LNCaP clone FGC (cell line): ENCODE data around the gene TMF1.

Source experiments
- DNase-seq: peaks from one replicate; pipeline ENCODE4 v3.0.0-alpha.2; 2011; ENCODE audit warnings: low read depth
- H3K4me3 ChIP-seq: 2 replicates; pipeline ENCODE4 v1.5.1; 2011; ENCODE audit warnings: mild to moderate bottlenecking, low read depth, low read length, control low read depth
- CTCF ChIP-seq: IDR thresholded peaks from 2 replicates; pipeline ENCODE4 v1.5.1; 2012; ENCODE audit warnings: mild to moderate bottlenecking; ENCODE audit not compliant: control insufficient read depth, insufficient read depth; ENCODE audit errors: extremely low read depth

Gene TMF1

DNA sequence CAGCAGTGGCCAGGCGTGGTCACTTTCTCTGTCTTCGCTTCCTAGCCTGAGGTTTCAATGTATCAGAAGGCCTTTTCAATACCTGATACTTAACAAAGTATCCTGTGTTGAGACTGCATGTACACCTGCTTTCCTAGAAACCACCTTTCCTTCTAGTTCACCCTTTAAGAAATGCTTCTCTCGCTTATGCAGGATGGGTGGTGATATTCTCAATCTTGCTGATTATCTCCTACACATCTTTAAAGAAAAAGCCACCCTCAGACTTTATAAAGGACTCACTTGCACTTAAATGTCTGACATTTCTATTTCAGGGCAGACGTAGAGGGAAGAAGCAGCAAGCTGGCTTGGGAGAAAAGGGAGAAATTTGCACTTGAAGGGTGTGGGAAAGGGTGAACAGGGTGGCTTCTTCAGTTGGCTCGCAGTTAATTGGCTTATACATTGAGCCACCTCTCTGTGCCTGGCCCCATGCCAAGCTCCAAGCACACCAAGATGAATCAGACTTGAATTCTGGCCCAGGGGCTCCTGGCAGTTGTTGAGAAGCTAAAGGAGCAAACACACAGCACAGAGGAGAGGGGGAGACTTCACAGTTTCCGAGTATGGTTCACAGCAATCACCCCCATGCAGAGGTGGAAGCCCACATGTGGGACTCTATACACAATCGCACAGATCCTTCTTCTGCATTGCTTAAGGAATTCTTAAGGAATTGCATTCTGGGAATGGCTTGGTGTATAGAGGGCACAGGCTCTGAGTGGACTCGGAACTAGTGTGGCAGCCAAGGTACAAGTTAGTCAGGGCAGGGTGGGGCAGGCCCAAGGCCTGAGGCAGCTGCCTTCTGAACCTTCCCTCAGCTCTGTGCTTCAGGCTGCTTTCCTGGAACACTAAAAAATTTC is 33.9 kb upstream of the TMF1 start:
- peak; percentile 93 for DNase-seq
- TF ChIP-seq CTCF: no peak
- H3K4me3 ChIP-seq: peak overlapping the region; percentile 92

DNA sequence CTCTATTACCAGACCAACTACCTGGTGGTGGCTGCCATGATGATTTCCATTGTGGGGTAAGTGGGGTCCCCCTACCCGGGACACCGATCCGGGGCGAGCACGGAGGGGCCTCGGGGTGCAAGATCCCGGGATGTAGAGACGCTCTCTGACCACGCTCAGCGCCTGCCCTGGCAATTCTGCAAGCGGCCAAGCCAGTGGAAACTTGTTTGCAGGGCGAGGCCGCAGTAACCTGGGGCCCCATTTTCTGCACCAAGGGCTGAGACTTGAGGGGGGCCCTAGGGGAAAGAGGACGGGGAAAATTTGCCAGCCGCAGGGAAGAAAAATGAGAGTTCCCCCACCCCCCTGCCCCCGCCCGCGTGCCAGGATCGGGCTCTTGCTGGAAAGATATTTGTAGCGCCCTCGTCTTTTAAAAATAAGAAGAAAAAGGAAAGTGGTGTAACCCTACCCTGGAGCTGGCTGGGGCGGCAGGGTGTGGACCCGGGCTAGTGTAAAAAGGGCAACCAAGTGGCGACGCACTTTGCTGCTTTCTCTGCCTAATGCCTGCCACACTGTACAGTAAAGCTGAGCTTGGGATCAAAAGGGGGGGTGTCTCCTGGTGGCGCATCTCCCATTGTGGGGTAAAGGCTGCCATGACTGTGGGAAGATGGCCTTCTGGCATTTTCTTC is 33.2 kb upstream of the TMF1 start:
- H3K4me3 ChIP-seq: peak overlapping the region; percentile 92
- no peak for TF ChIP-seq CTCF
- no peak for DNase-seq

- peak; percentile 89 for DNase-seq
- no peak for TF ChIP-seq CTCF
- peak within 1 kb of the TSS; percentile 92 for H3K4me3 ChIP-seq
Observed at GRCh38 chr3:69084326-69085167, 32.4 kb upstream of the TMF1 start, which contains the start of gene ARL6IP5. Gene ARL6IP5 (plus strand): TSS chr3:69084937. CDS start chr3:69085048, 111 bp downstream.

GRCh38 chr3:69082805-69083204 is 30.7 kb upstream of the TMF1 start:
- H3K4me3 ChIP-seq: no peak overlapping the region
- DNase-seq: no peak
- TF ChIP-seq CTCF: no peak

GRCh38 chr3:69082361-69082760 is 30.2 kb upstream of the TMF1 start:
- no peak for TF ChIP-seq CTCF
- DNase-seq: no peak
- H3K4me3 ChIP-seq: no peak overlapping the region

GRCh38 chr3:69081583-69082262 is 29.6 kb upstream of the TMF1 start:
- no peak overlapping the region for H3K4me3 ChIP-seq
- no peak for DNase-seq
- no peak for TF ChIP-seq CTCF
